ENCODE measurements around the gene MED8. TPM values are rescaled to one million over a fixed set of nuclear protein-coding genes. Genes with fewer than 3 reads are reported as not detected.

Gene MED8
- total RNA-seq, 1 experiment from 2014 or later: 113 TPM

DNA sequence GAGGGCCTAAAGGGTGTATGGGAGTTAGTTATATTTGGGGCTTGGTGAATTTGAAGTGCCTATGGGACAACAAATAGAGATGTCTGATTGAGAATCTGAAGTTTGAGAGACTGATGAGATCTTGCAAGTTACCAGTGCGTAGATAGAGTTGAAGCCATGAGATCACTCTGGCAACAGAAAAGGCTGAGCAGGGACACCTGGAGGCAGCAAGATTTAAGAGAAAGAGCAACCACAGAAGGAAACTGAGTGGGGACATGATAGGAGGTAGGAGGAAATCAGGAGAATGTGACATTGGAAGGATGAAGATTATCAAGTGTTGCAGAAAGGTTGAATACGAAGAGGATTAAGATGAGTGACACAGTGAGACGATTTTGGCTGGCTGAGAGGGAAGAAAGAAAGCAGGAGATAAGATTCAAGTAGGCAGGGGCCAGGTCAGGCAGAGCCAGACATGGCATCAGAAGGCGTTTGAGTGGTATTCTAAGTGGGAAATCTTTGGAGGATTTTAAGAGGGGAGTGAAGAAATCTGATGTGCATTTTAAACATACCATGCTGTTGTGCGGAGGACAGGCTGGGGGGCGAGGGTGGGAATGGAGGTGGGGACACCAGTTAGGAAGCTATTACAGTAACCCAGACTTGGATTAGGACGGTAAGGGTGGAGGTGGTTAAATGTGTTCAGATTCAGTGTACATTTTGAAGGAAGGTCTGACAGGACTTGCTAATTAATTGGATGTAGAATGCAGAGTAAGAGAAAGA is 55.0 kb downstream of the MED8 start:
- DNase-seq (ENCODE audit: low read depth): no peak

Other genes starting within 250 kb of the MED8 start
- 150 and 165 TPM in 2 replicates for gene EBNA1BP2, start 217.5 kb downstream of the MED8 start, total RNA-seq (2014; rRNA removed; shearing (Covaris generic))
- gene CFAP57, start 217.5 kb downstream of the MED8 start, total RNA-seq (2014; rRNA removed; shearing (Covaris generic)): 0.67 TPM in 1 of 2 replicates, not detected in the other
- gene TMEM125, start 119.8 kb downstream of the MED8 start, total RNA-seq (2014; rRNA removed; shearing (Covaris generic)): not detected in 2 replicates
- not detected in 2 replicates for gene C1orf210, start 104.2 kb downstream of the MED8 start, total RNA-seq (2014; rRNA removed; shearing (Covaris generic))
- 2.0 and 3.3 TPM in 2 replicates for gene TIE1, start 88.8 kb downstream of the MED8 start, total RNA-seq (2014; rRNA removed; shearing (Covaris generic))
- not detected in 2 replicates for gene MPL, start 52.0 kb downstream of the MED8 start, total RNA-seq (2014; rRNA removed; shearing (Covaris generic))
- gene CDC20, start 30.8 kb downstream of the MED8 start, total RNA-seq (2014; rRNA removed; shearing (Covaris generic)): 273 and 274 TPM in 2 replicates
- 152 and 164 TPM in 2 replicates for gene ELOVL1, start 21.8 kb downstream of the MED8 start, total RNA-seq (2014; rRNA removed; shearing (Covaris generic))
- 9.4 and 15.2 TPM in 2 replicates for gene SZT2, start 99 bp upstream of the MED8 start, total RNA-seq (2014; rRNA removed; shearing (Covaris generic))
- gene HYI, start 64.1 kb upstream of the MED8 start, total RNA-seq (2014; rRNA removed; shearing (Covaris generic)): 43.7 and 50.9 TPM in 2 replicates
- 17.0 and 31.1 TPM in 2 replicates for gene PTPRF, start 141.1 kb upstream of the MED8 start, total RNA-seq (2014; rRNA removed; shearing (Covaris generic))

Measured in M059J (cell line).